H1 (cell line): Measurements from ENCODE around the gene HMGB1. TPM values are rescaled to one million over a fixed set of nuclear protein-coding genes. Genes with fewer than 3 reads are reported as not detected.

Source experiments
- CHD1 ChIP-seq: IDR thresholded peaks from 2 replicates; pipeline ENCODE4 v1.6.1; 2012; ENCODE audit warnings: low read depth, low read length, improper control_type of control experiment
- CHD2 ChIP-seq: IDR thresholded peaks from 2 replicates; pipeline ENCODE4 v1.6.1; 2012; ENCODE audit warnings: low read length, improper control_type of control experiment
- EGR1 ChIP-seq: IDR thresholded peaks from 2 replicates; pipeline ENCODE4 v1.6.1; 2011; ENCODE audit warnings: low read depth, low read length, borderline replicate concordance
- KDM4A ChIP-seq: IDR thresholded peaks from one replicate; pipeline ENCODE4 v1.7.1; 2012; ENCODE audit warnings: low read depth, mild to moderate bottlenecking, moderate library complexity, low read length, inconsistent platforms; ENCODE audit not compliant: severe bottlenecking
- polyA plus RNA-seq, 7 experiments: library from polyadenylated mRNA; depleted of rRNA in 3 of 7; stranded (reverse) in 5 of 7; unstranded in 2 of 7; fragments of >200 nt in 5 of 7; fragments of 200-250 nt in 2 of 7; gene quantifications; 1 replicate in 5 of 7; 2 replicates in 1 of 7; 4 replicates in 1 of 7; pipeline versions ENCODE4 v1.2.1 to v1.2.3, GENCODE V29; 2011 to 2013; ENCODE audit warnings: missing spikeins in 2 of 7, mixed read lengths in 2 of 7
- total RNA-seq: library from RNA; stranded (reverse); fragmentation: NEBNext Ultra II Directional; extraction: Animal tissue kit (Norgen Biotek cat#: 25700); gene quantifications from 2 replicates; pipeline ENCODE4 v1.2.1, GENCODE V29; 2021

The HMGB1 gene
- total and polyA plus RNA-seq, 2 of the 8 experiments (the other 6 are each of a cell fraction or from before 2014, with no cell fraction given) = 123 to 776 TPM

- TF ChIP-seq CHD1 (no peak), CHD2 (no peak), KDM4A (no peak), EGR1 (no peak)
- TF ChIP-seq, all 59 proteins: peak for 0
These were observed 49.3 kb downstream of the HMGB1 start (continued) for GRCh38 chr13:30416471-30416870.
